Measurements from ENCODE around the gene SLC2A4.

SLC2A4 gene

DNA sequence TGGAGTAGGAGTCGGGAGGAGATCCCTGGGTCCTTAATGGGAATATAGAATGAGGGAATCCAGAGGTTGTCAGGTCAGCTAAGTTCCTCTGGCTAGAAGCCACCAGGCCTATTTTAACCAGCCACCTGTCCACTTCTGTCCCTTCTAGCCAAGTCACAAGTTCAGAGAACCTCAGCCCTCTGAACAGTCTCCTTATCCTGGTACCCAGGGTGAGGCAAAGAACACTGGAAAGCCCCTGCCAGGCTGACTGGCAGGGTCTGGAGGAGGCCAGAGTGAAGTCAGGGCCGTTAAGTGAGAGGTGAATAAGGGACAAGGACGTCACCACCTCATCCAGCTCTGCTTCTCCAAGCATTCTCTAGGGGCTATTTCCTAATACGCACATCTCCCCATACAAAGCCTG is 32.7 kb upstream of the SLC2A4 start:
- no peak for DNase-seq

DNA sequence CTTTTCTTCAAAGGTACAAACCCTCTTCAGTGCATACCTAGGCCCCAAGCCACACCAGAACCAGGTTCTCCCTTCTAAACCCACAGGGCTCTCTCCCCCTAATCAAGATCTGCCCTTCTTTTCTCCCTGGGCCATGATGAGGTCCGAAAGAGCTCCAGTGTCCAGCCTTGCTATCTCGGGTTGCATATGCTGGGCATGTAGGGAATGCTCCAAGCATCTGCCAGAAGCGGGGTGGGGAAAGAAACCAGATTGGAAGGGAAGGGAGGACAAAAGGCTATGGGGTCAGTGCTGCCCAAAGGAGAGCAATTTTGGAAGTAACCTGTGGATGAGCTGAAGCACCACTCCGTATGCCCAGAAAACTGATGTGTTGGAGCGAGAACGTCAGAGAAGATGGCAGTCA is 32.3 kb upstream of the SLC2A4 start:
- DNase-seq: no peak

DNA sequence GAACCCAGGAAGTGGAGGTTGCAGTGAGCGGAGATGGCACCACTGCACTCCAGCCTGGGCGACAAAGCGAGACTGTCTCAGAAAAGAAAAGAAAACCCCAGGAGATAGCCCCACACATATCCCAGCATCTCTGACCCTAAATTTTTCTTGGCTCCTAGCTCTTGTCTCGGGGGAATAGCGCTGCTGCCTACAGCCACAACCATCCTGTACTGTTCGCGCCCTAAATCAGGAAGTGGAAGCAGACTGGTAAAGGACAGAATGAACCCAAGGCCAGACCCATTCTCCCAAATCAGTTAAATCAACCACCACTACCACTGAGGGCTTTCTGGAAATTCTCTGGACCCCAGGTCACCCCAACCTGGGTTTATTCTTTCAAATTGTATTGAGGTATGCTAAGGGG is 31.7 kb upstream of the SLC2A4 start:
- no peak for DNase-seq

DNA sequence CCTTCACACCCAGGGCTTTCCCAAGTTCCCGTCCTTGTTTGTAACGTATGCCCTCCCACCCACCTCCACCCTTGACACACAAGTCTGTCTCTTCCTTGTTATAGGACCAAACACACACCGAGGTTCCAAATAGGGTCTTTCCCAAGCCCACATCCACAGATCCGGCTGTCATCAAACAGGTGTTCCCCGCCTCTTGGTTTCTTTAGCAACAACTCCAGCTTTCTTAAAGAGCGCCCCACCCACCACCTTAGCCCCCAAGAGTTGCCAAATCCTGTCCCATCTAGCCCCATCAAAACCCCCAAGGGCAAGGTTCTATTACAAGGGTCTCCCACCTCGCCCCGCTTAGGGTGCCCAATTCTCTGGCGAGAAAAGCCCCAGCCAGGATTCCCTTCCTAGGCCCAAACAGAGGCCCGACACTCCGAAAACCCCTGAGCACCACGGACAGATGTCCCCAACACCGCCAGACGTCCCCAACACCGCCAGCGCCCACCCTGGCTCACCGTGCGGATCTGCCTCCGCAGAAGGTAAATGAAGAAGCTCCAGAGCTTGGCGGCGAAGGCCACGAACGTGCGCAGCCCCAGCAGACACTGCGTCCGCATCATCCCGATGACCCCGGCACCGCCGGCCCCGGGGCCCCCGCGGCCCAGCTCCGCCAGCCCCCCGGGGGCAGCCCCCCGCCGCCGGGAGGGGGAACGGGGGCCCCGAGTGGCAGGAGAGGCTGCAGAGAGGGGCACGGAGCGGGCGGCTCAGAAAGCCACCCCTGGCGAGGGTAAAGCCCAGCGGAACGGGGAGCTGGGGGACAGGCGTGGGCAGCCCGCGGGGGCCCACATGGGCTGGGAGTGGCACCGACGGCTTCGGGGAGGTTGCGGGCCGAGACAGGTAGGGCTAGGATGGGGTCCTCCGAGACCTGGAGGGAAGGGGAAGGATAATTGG is 30.6 kb upstream of the SLC2A4 start:
- DNase-seq: no peak

DNA sequence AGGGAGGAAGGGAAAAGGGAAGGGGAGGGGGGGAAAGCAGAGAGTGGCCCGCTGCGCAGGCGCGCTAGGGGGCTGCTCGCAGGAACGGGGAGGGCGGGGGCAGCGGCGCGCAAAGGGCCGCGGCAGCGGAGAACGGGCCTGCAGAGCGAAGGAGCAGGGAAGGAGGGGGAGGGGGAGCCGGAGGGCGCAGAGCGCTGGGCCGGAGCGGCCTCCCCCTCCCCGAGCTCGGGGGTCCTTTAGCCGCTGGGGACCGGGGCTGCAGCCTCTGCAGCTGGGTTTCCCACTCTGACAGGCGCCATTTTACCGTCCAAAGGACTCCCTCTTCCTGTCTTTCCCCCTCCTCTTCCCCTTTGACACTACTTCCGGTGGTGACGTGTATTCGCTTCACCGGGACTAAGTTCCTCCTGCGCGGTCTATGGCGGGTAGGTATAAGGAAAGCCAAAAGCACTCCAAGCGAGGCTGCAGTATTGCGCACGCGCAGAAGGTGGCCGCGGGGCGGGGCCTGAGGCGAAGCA is 29.8 kb upstream of the SLC2A4 start, which contains the start of gene CTDNEP1:
Gene CTDNEP1 (minus strand): TSS at position 74 of the 515 bp plus-strand sequence. CDS start 438 bp downstream, outside the sequence.
- DNase-seq: peak; percentile 99

DNA sequence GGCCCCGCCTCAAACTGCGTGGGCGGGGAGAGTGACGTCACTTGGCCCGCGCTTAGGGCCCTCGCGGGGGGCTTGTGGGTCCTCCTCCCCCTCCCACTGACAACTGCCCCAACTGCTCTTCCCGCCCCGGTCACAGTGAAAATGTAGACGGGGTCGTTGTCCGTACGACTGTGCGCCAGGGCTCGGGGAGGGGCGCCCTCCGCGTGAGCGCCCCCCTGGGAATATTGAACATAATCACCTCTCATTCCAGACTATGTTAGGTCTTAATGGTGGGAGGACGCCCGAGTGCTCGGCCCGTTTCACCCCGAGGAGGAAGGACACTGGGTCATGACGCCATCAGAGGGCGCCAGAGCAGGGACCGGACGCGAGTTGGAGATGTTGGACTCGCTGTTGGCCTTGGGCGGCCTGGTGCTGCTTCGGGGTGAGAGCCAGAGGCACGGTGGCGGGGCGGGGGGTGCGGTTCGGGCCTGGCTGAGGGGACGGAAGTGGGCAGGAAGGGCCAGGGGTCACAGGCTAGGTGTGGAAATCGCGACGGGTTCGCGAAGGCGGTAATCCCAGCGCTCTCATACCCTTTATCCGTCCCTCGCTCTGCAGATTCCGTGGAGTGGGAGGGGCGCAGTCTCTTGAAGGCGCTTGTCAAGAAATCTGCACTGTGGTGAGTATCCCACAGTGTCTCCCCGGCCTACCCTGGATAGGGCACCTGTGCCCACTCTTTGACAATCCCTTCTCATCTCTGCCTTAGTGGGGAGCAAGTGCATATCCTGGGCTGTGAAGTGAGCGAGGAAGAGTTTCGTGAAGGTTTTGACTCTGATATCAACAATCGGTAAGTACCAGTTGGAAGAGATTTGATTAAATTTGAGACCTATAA is 29.1 kb upstream of the SLC2A4 start, which contains the start of gene ELP5:
Gene ELP5 (plus strand): TSS at position 40 of the 868 bp plus-strand sequence. CDS start 336 bp downstream, at position 376.
- DNase-seq: peak; percentile 87

DNA sequence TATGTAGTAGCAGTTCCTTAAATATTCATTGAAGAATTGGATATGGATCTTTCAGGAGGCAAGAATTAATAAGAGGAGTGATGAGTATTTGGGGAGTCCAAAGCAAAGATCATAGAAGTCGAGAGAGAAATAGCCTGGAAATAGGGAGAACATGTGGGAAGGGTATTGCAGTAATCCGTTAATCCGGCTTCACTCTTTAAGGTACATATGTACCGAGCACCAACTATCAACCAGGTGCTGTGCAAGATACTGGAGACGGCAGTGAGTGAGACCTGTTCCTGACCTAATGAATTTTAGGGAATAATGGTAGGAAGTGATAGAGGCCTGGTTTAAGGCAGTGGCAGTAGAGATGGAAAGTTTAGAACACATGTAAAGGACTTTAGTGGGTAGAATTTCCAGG is 28.4 kb upstream of the SLC2A4 start:
- no peak for DNase-seq

DNA sequence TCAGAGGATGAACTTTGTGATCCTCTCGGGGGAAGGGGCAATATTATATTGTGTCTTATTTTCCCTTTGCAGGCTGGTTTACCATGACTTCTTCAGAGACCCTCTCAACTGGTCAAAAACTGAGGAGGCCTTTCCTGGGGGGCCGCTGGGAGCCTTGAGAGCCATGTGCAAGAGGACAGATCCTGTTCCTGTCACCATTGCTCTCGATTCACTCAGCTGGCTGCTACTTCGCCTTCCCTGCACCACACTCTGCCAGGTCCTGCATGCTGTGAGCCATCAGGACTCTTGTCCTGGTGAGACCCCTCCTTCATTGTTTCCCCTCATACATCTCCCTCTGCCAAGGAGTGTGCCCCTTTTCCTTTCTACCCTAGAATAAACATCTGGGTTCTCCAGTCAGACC is 27.0 kb upstream of the SLC2A4 start:
- DNase-seq: no peak

DNA sequence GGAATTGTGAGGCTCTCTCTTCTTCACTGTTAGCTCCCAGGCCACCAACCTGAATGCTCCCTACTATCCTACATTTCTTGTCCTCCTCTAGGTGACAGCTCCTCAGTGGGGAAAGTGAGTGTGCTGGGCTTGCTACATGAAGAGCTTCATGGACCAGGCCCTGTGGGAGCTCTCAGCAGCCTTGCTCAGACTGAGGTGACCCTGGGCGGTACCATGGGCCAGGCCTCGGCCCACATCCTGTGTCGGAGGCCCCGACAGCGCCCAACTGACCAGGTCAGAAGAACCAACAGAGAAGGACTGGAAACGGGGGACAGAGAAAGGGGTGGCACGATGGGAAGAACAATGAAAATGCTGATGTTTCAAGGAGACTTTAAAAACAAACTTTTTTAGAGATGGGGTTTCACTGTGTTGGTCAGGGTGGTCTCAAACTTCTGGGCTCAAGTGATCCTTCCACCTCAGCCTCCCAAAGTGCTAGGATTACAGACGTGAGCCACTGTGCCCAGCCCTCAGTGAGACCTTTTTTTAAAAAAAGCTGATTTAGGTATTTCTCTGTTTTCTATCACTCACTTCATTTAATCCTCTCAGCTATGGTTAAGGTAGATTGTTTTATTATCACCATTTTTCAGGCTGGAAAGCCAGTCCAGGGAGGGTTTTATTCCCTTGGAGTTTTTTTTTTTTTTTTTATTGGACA is 24.6 kb upstream of the SLC2A4 start:
- DNase-seq: no peak

DNA sequence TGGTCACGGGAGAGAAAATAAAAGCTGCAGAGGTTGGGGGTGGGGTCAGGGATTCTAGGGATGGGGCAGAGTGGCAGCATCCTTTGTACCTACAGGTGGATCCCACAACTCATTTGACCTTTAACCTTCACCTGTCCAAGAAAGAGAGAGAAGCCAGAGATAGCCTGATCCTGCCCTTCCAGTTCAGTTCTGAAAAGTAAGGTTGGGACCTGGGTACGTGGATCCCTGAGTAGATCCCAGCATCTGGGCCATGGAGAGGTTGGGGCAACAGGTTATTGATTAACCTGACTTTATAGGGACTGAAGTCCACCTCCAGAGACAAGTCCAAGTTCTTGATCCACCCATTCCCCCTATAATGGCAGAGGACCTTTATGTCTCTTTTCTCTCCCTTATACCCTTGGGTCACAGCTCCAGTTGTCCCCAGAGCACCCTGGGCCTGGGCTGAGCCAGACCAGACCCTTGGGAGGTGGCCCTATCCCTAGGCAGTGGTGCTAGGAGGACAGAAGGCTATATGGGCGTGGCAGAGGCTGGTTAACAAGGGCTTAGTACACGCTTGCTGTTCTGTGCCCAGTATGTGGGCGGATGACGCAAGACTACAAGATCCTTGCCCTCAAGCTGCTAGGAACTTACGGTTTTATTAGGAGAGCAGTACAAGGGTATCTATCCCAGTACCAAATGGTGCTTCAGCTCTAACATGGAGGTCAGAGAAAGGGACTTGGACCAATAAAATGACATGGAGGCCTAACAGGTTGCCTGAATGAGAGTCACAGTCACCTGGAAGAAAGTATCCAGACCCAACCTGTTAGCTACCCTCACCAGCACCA is 22.6 kb upstream of the SLC2A4 start:
- no peak for DNase-seq

DNA sequence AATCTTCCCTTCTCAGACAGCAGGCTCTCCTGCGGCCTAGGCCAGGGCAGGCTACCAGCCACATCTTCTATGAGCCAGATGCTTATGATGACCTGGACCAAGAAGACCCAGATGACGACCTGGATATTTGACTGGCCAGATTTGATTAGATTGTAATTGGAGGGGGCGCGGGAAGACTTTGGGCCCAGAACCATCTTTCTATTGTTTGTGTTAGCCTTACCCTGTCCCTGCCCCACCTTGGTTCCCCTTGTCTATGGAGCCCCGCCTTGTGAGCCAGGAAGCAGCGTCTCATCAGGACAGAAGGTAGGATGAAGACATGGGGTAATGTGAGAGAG is 22.0 kb upstream of the SLC2A4 start:
- DNase-seq: no peak

DNA sequence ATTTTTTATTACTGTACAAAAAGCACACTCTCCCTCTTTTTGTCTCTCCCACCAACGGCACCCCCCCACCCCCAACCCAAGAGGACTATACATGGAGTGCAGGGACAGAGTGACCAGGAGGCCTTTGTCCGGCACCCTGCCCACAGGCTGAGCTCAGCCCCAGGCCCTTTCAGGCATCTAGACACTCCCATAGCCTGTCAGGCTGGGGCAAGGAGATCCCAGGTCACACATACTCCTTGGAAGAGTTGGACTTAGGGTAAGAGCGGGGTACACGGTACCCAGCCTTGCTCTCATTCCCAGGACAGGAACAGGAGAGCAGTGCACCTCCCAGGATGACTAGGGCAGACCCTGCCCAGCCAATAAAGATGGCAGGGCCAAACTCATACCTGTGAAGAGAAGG is 21.4 kb upstream of the SLC2A4 start:
- no peak for DNase-seq

DNA sequence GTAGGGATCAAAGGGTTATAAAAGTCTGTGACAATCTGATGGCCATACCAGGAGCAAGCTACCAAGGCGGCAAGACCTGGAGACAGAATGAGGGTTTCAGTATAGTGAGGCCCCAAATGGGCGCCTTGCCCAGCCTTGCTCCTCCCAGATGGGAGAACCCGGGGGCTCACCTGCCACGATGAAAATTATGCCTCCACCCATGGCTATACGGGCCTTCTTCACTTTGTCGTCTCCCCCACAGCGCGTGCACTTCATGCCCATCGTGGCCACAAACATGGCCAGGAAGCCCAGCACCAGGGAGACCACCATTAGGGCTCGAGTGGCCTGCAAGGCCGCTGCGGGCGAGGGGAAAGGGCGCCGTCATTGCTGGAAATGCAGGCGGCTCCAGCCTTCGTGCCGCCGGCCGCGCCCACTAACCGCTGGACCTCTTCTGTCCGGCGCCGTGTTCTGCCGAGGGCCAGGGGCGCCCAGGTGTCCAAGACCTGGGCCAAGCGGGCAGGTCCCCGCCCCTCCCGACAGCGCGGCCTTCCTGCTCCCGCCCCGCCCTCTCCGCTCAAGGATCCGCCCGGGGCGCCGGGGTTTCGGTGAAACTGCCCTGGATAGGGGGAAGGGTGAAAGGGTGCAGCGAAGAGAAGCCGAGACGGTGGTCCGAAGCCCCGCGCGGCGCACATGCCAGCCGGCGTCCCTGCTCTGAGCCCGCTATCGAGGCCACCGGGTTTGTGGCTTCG is 20.7 kb upstream of the SLC2A4 start:
- no peak for DNase-seq

DNA sequence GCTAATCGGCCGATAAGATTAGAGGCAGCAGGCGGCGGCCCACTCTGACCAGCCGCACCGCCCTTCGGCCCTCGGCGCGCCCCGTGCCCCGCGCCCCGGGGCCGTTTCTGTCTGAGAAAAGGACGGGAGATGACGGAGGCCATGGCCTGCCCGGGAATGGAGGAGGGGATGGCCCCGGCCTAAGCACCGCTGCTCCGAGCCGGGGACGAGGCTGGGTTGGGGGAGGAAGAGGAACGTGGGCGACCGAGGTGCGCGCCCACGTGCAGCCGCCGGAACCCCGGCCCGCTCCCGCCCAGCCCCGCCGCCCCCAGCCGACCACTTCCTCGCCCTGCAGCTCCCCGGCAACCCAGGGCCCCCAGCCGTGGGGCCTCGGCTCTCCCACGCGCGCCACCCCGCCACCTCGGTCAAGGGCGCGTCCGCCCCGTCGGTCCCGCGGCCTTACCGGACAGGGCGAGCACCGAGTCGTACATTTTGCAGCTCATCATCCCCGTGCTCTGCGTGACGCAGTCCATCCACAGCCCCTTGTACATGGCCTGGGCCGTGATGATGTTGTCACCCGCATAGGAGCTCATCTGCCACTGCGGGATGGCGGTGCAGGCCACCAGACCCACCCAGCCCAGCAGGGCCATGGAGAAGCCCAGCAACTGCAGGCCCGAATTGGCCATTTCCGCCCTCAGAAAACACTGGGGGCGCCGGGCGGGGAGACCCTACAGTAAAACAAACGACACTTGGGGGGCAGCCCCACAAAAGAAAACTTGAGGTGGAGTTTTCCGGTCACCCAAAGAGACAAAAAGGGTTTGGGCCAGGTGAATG is 19.9 kb upstream of the SLC2A4 start:
- DNase-seq: no peak

DNA sequence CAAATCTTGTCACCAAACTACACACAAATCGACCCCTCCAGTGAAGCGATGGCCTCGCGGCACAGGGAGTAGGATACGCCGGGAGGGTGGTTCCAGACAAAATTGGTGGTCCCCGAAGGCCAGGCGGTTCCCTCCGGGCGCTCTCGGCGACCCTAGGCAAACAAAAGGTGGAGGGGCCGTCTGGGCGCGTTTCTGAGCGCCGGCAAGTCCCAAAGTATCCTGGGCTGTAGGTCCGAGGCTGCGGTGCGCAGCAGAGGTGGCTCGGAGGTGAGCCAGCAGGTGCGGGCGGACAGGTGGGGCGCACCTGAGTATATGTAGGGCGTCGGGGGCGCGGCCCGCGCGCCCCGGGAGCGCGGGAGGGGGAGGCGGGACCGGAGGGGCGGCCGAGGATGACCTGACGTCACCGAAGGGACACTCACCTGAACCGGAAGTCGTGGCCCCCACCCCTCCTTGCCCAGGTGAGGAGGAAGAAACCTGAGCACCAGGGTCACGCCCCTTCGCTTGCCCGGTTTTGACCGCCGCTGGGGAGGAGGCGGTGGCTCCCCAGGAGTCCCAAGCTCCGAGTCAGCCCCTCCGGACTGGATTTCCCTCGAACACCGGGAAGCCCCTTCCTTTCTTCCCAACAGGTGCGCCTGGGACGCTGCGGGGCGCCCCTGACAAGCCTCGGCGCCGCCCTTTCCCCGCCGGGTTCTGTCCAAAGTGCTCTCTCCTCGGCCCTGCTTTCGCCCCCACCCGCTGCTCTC is 19.2 kb upstream of the SLC2A4 start, which contains the start of gene CLDN7:
Gene CLDN7 (minus strand): TSS at position 287 of the 743 bp plus-strand sequence. CDS start 435 bp downstream, outside the sequence.
- DNase-seq: no peak

DNA sequence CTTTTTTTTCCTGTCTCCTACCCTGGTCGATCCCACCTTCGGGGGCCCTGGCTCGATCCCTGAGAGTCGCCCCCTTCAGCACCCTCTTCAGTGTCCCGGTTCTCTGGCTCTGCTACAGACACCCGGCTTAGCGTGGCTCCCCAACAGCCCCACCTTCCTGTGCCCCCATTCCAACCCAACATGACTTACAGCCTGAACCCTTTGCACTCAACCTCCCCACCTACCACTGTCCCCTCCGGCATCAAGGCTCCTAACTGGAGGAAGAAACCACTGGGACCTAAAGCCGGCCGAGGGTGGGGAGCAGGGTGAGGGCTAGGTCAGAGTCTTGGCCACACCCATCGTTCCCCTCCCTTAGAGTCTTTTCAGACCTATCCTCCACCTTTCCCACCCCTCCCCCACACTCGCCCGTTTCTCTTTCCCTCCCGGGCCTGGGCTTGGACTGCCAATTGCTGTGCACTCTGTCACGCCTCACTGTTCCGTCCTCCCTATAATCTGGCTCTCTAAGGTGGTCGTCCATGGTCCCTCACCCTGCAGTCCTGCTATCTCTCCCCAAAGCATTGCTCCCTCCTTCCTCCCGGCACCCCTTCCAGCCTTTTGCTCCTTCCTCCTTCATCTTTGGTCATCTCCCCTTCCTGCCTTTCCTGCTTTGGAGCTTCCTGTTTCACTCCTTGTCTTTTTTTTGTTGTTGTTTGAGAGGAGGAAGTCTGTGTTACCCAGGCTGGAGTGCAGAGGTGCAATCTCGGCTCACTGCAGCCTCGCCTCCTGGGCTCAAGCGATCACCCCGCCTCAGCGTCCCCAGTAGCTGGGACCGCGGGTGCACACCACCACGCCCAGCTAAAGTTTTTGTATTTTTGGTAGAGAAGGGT is 18.4 kb upstream of the SLC2A4 start:
- DNase-seq: no peak

DNA sequence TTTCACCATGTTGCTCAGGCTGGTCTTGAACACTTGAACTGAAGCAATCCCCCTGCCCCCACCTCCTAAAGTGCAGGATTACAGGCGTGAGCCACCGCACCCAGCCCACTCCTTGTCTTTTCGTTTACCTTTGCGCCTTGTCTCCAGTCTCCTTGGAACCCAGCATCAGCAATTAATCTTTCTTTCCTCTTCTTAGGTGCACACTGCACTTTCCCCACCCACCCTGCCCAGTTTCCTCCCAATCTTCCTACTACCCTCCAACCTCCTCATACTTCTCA is 17.8 kb upstream of the SLC2A4 start:
- DNase-seq: no peak

DNA sequence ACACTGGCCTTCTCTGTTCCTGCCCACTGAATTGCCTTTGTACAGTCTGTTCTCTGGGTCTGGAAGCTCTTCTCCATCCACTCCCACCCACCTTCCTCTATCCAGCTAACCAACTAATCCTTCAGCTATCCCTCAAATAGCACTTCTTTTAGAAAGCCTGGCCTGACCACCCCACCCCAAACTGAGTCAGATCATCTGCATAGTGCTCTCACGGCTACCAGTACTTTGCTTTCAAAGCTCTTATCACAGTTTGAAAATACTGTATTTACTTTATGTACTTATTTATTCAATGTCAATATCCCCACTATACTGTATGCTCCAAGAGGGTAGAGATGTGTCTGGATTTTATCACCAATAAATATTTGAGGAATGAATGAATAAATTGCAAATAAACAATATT is 14.7 kb upstream of the SLC2A4 start:
- no peak for DNase-seq

DNA sequence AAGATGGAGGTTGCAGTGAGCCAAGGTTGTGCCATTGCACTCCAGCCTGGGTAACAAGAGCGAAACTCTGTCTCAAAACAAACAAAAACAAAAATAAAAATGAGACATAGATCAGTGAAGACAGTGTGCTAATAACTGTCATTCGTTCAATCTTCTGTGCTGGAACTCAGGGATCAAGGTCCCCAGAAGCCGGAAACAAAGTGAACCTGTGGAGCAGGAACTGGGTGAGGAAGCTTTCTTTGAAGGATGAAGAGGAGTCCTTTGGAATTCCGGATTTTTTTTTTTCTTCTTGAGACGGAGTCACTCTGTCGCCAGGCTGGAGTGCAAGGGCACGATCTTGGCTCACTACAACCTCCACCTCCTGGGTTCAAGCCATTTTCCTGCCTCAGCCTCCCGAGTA is 2.1 kb upstream of the SLC2A4 start:
- DNase-seq: no peak
